Measurements from ENCODE around the gene GPR107.

GPR107 gene

DNA sequence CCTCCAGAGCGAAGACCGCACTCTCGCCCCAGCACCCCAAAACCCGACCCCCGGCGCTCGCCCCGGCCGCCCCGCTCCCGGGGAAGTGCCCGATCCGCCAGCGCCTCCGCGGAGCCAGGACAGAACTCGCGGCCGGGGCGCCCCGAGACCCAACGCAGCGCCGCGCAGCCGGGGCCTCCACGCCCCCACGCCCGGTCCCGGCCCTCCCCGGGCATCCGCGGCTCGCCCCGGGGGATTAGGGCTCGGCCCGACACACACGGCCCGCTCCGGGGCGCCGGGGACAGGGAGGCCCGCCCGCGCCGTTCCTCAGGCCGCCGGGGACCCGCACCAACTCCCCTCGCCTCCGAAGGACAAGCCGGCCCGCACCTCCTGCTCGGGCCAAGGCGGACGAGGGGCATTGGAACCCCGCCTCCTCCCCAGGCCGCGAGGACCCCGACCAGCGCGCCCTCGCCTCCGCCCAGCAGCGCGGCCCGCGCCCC, 11.3 kb upstream of the GPR107 start:
- Histone ChIP-seq H3K36me3 (ENCODE audit: control insufficient read depth in 1 of 2, insufficient read depth in 2 of 2, low read length in 2 of 2) (no peaks in the 10 kb centered on the region), H3K79me2 (ENCODE audit: control insufficient read depth, insufficient read depth, low read length, poor library complexity) (peaks cover 10% of the 10 kb centered on the region), H4K8ac (ENCODE audit: low read depth, low read length) (peak overlapping the region; percentile 26), H3K27ac (ENCODE audit: low read depth, low read length) (peak overlapping the region; percentile 71), H3K4ac (ENCODE audit: low read depth, low read length) (peak overlapping the region; percentile 57), H3K79me1 (ENCODE audit: low read length) (peaks cover 8% of the 10 kb centered on the region), H3K23ac (ENCODE audit: low read length) (no peak overlapping the region), H3K18ac (ENCODE audit: low read length) (peak overlapping the region; percentile 91), H2BK5ac (ENCODE audit: low read depth, low read length, poor library complexity) (peak overlapping the region; percentile 13), H2BK12ac (ENCODE audit: low read length) (no peak overlapping the region), H3K9me3 (ENCODE audit: insufficient read depth, low read depth, low read length) (peaks cover 2% of the 10 kb centered on the region), H3K9ac (ENCODE audit: low read length) (peak overlapping the region; percentile 81), H3K4me2 (ENCODE audit: low read length) (peak overlapping the region; percentile 84), H3K4me3 (ENCODE audit: low read depth, low read length) (peak overlapping the region; percentile 91), H2AFZ (ENCODE audit: insufficient read depth, low read length, poor library complexity) (peak overlapping the region; percentile 66), H4K12ac (ENCODE audit: low read depth, low read length) (peak overlapping the region; percentile 83), H3K4me1 (ENCODE audit: control insufficient read depth in 1 of 2, insufficient read depth in 2 of 2, low read length in 2 of 2) (peaks cover 2 to 6% of the 10 kb centered on the region in 2 experiments), H3K14ac (ENCODE audit: low read length) (peak overlapping the region; percentile 84), H2BK120ac (ENCODE audit: insufficient read depth, low read length, poor library complexity) (peak overlapping the region; percentile 35), H4K91ac (ENCODE audit: low read depth, low read length) (peak overlapping the region; percentile 75), H2AK5ac (ENCODE audit: low read length) (peak overlapping the region; percentile 13), H3K27me3 (ENCODE audit: insufficient read depth, low read length) (no peaks in the 10 kb centered on the region)
- no CpG with 5 or more reads among the region's 68 CpGs for WGBS (ENCODE audit: extremely low coverage, insufficient coverage, insufficient read length)
- DNase-seq: peak in 1 of 2 donors; percentile 44

DNA sequence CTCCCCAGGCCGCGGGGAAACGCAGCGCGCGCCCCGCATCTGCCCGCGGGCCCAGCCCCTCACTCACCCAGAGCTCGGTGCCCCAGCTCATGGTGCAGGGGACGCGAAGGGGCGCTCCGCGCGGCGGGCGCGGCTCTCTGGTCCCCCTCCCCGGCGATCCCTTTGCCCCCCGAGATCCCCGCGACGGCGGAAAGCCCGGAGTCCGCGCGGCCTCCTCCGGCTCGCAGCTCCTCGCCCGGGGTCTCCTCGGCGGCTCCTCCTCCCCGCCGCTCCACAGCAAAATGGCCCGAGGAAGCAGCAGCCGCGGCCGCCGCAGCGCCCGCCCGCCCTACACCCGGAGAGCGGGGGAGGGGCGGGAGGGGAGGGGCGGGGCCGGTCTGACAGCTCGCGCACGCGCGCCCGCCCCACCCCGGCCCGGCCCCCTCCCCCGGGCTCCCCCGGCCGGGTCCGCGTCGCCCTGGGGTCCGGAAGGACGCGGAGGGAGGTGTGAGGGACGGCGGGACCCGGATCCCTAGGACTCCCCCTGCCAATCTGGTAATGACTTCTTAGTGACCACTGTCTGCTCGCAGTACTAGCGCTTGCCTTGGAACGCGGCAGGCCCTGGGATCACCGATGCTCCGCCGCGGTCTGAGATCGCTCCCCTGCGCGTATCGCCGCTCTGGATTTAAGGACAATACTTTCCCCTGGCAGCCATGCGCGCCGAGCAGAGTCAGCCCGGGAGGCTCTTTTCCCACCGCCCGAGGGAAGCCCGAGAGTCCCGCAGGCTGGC, 10.6 kb upstream of the GPR107 start, which contains the start of gene FNBP1:
FNBP1 (minus strand) TSS at position 305 of the 769 bp plus-strand sequence; CDS start at position 91, 214 bp downstream.
- no CpG with 5 or more reads among the region's 92 CpGs for WGBS (ENCODE audit: extremely low coverage, insufficient coverage, insufficient read length)
- H3K23ac ChIP-seq (ENCODE audit: low read length): no peak within 1 kb of the TSS
- peak within 1 kb of the TSS; percentile 83 for H4K12ac ChIP-seq (ENCODE audit: low read depth, low read length)
- H3K4me1 ChIP-seq (ENCODE audit: control insufficient read depth in 1 of 2, insufficient read depth in 2 of 2, low read length in 2 of 2): peaks cover 2 to 6% of the 10 kb centered on the region in 2 experiments
- H4K8ac ChIP-seq (ENCODE audit: low read depth, low read length): peak within 1 kb of the TSS; percentile 26
- H2BK12ac ChIP-seq (ENCODE audit: low read length): no peak within 1 kb of the TSS
- H3K79me2 ChIP-seq (ENCODE audit: control insufficient read depth, insufficient read depth, low read length, poor library complexity): peaks cover 10% of the 10 kb centered on the region
- peak within 1 kb of the TSS; percentile 75 for H4K91ac ChIP-seq (ENCODE audit: low read depth, low read length)
- peak within 1 kb of the TSS; percentile 84 for H3K4me2 ChIP-seq (ENCODE audit: low read length)
- H3K36me3 ChIP-seq (ENCODE audit: control insufficient read depth in 1 of 2, insufficient read depth in 2 of 2, low read length in 2 of 2): no peaks in the 10 kb centered on the region
- no peaks in the 10 kb centered on the region for H3K27me3 ChIP-seq (ENCODE audit: insufficient read depth, low read length)
- peak within 1 kb of the TSS; percentile 35 for H2BK120ac ChIP-seq (ENCODE audit: insufficient read depth, low read length, poor library complexity)
- peak within 1 kb of the TSS; percentile 13 for H2AK5ac ChIP-seq (ENCODE audit: low read length)
- H3K4ac ChIP-seq (ENCODE audit: low read depth, low read length): peak within 1 kb of the TSS; percentile 57
- peak within 1 kb of the TSS; percentile 84 for H3K14ac ChIP-seq (ENCODE audit: low read length)
- H2AFZ ChIP-seq (ENCODE audit: insufficient read depth, low read length, poor library complexity): peak within 1 kb of the TSS; percentile 66
- H2BK5ac ChIP-seq (ENCODE audit: low read depth, low read length, poor library complexity): peak within 1 kb of the TSS; percentile 13
- peaks cover 2% of the 10 kb centered on the region for H3K9me3 ChIP-seq (ENCODE audit: insufficient read depth, low read depth, low read length)
- H3K27ac ChIP-seq (ENCODE audit: low read depth, low read length): peak within 1 kb of the TSS; percentile 71
- H3K4me3 ChIP-seq (ENCODE audit: low read depth, low read length): peak within 1 kb of the TSS; percentile 91
- H3K9ac ChIP-seq (ENCODE audit: low read length): peak within 1 kb of the TSS; percentile 81
- peak within 1 kb of the TSS; percentile 91 for H3K18ac ChIP-seq (ENCODE audit: low read length)
- DNase-seq: peak; percentile 72 to 81
- peaks cover 8% of the 10 kb centered on the region for H3K79me1 ChIP-seq (ENCODE audit: low read length)

DNA sequence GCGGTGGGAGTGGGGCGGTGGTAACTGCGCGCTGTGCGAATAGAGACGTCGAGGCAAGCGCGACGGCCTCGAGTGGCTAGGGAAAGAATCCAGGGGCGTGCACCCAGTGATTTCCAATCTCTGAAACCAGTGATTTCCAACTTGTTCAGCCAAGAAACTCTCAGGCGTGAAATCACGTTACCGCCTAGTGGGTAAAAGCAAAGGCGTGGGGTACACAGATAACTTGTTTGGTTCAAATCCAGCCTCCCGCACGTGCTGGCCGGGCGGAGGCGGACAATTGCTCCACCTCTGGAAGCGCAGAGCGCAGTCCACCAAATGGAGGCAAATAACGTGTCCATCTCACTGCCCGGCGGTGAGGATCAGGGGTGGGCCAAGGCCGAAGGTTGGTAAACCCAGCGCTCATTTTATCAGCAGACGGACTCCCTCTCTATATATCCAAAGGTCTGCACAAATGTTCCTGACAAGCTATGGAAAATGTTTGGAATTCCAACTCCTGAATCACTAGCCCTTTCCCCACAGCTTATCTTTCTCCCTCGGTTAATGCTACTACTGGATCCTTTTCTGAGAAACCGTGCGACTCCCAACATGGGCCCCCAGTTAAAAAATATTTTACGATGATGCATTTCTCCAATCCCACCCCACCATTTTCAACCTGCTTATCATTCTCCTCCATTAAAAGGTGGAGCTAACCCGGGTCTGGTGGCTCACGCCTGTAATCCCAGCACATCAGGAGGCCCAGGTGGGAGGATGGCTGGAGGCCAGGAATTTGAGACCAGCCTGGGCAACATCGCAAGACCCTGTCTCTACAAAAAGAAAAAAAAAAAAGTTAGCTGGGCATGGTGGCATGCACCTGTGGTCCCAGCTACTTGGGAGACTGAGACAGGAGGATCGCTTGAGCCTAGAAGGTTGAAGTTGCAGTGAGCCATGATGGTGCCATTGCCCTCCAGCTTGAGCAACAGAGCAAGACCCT, 9.8 kb upstream of the GPR107 start:
- peak overlapping the region; percentile 68 for H3K9ac ChIP-seq (ENCODE audit: low read length)
- peaks cover 2% of the 10 kb centered on the region for H3K9me3 ChIP-seq (ENCODE audit: insufficient read depth, low read depth, low read length)
- no peaks in the 10 kb centered on the region for H3K36me3 ChIP-seq (ENCODE audit: control insufficient read depth in 1 of 2, insufficient read depth in 2 of 2, low read length in 2 of 2)
- H2AFZ ChIP-seq (ENCODE audit: insufficient read depth, low read length, poor library complexity): peak overlapping the region; percentile 53
- H3K14ac ChIP-seq (ENCODE audit: low read length): peak overlapping the region; percentile 10
- no peak overlapping the region for H2BK120ac ChIP-seq (ENCODE audit: insufficient read depth, low read length, poor library complexity)
- peak; percentile 66 to 70 for DNase-seq
- H3K23ac ChIP-seq (ENCODE audit: low read length): no peak overlapping the region
- H2BK5ac ChIP-seq (ENCODE audit: low read depth, low read length, poor library complexity): no peak overlapping the region
- no peak overlapping the region for H2AK5ac ChIP-seq (ENCODE audit: low read length)
- WGBS (ENCODE audit: extremely low coverage, insufficient coverage, insufficient read length): no CpG with 5 or more reads among the region's 37 CpGs
- H3K4me2 ChIP-seq (ENCODE audit: low read length): peak overlapping the region; percentile 72
- peak overlapping the region; percentile 5 for H3K27ac ChIP-seq (ENCODE audit: low read depth, low read length)
- H3K18ac ChIP-seq (ENCODE audit: low read length): no peak overlapping the region
- H4K12ac ChIP-seq (ENCODE audit: low read depth, low read length): peak overlapping the region; percentile 10
- H4K8ac ChIP-seq (ENCODE audit: low read depth, low read length): peak overlapping the region; percentile 4
- H3K4me3 ChIP-seq (ENCODE audit: low read depth, low read length): peak overlapping the region; percentile 72
- H3K27me3 ChIP-seq (ENCODE audit: insufficient read depth, low read length): no peaks in the 10 kb centered on the region
- H3K4me1 ChIP-seq (ENCODE audit: control insufficient read depth in 1 of 2, insufficient read depth in 2 of 2, low read length in 2 of 2): peaks cover 2 to 6% of the 10 kb centered on the region in 2 experiments
- no peak overlapping the region for H2BK12ac ChIP-seq (ENCODE audit: low read length)
- H3K79me1 ChIP-seq (ENCODE audit: low read length): peaks cover 8% of the 10 kb centered on the region
- H4K91ac ChIP-seq (ENCODE audit: low read depth, low read length): peak overlapping the region; percentile 41
- H3K4ac ChIP-seq (ENCODE audit: low read depth, low read length): no peak overlapping the region
- H3K79me2 ChIP-seq (ENCODE audit: control insufficient read depth, insufficient read depth, low read length, poor library complexity): peaks cover 9% of the 10 kb centered on the region

Data from trophoblast cell (in vitro differentiated cells and primary cell).